Central memory CD4-positive, alpha-beta T cell (primary cell): ENCODE data around the gene BCL2.
"Not testable (repeated sequence)": the region's sequence is repeated elsewhere in the genome, so short reads cannot be mapped to it uniquely, and the experiment has no call there.

Experiments used
- DNase-seq: peaks from one replicate; pipeline ENCODE4 v3.0.0; 2022

BCL2 gene

GRCh38 chr18:63257453-63257852 is 62.1 kb downstream of the BCL2 start:
- DNase-seq, result no peak

- no peak for DNase-seq
Measured at GRCh38 chr18:63255435-63255834, 64.1 kb downstream of the BCL2 start.

GRCh38 chr18:63254716-63255399 is 64.7 kb downstream of the BCL2 start:
- DNase-seq, result no peak

GRCh38 chr18:63253428-63254372 is 65.9 kb downstream of the BCL2 start:
- DNase-seq, result no peak

- DNase-seq, result no peak
Measured at GRCh38 chr18:63253014-63253413, 66.6 kb downstream of the BCL2 start.

GRCh38 chr18:63249771-63250170 is 69.8 kb downstream of the BCL2 start:
- peak; percentile 10 for DNase-seq

GRCh38 chr18:63247926-63248325 is 71.6 kb downstream of the BCL2 start:
- no peak for DNase-seq

- DNase-seq, result no peak
Measured at GRCh38 chr18:63247506-63247905, 72.1 kb downstream of the BCL2 start.

GRCh38 chr18:63245600-63245999 is 74.0 kb downstream of the BCL2 start:
- no peak for DNase-seq

GRCh38 chr18:63244607-63245006 is 75.0 kb downstream of the BCL2 start:
- no peak for DNase-seq

GRCh38 chr18:63241760-63242159 is 77.8 kb downstream of the BCL2 start:
- DNase-seq, result no peak

- DNase-seq, result no peak
Measured at GRCh38 chr18:63241317-63241712, 78.3 kb downstream of the BCL2 start.

GRCh38 chr18:63240531-63241316 is 78.8 kb downstream of the BCL2 start:
- no peak for DNase-seq

- no peak for DNase-seq
Measured at GRCh38 chr18:63238693-63239075, 80.9 kb downstream of the BCL2 start.

- DNase-seq, result no peak
Measured at GRCh38 chr18:63237881-63238692, 81.5 kb downstream of the BCL2 start.

- no peak for DNase-seq
Measured at GRCh38 chr18:63236921-63237846, 82.4 kb downstream of the BCL2 start.

GRCh38 chr18:63236406-63236805 is 83.2 kb downstream of the BCL2 start:
- DNase-seq, result no peak

GRCh38 chr18:63235920-63236319 is 83.6 kb downstream of the BCL2 start:
- not testable (repeated sequence) for DNase-seq

GRCh38 chr18:63234841-63235240 is 84.7 kb downstream of the BCL2 start:
- DNase-seq, result no peak

GRCh38 chr18:63234432-63234831 is 85.1 kb downstream of the BCL2 start:
- no peak for DNase-seq

- no peak for DNase-seq
Measured at GRCh38 chr18:63233334-63233733, 86.2 kb downstream of the BCL2 start.
